SH-SY5Y (cell line): ENCODE results near the gene FRMD8.

Experiments used
- GATA2 ChIP-seq: IDR thresholded peaks from 2 replicates; pipeline ENCODE4 v1.6.1; 2011; ENCODE audit warnings: mild to moderate bottlenecking, low read depth, low read length
- GATA3 ChIP-seq: IDR thresholded peaks from 2 replicates; pipeline ENCODE4 v1.6.1; 2011; ENCODE audit warnings: low read depth, mild to moderate bottlenecking, low read length, moderate library complexity

- TF ChIP-seq GATA2 (no peak), GATA3 (no peak)
Observed at GRCh38 chr11:65426839-65427690, 40.6 kb downstream of the FRMD8 start.
